ENCODE measurements around the gene UBA6. TPM values are rescaled to one million over a fixed set of nuclear protein-coding genes. Genes with fewer than 3 reads are reported as not detected.
A peak's percentile ranks its signal among the peaks of the same experiment; 100 is the strongest.

The UBA6 gene
- total and polyA plus RNA-seq, 2 donors (not counting 1 experiment from before 2014, with no cell fraction given): 22.8 to 64.0 TPM

DNA sequence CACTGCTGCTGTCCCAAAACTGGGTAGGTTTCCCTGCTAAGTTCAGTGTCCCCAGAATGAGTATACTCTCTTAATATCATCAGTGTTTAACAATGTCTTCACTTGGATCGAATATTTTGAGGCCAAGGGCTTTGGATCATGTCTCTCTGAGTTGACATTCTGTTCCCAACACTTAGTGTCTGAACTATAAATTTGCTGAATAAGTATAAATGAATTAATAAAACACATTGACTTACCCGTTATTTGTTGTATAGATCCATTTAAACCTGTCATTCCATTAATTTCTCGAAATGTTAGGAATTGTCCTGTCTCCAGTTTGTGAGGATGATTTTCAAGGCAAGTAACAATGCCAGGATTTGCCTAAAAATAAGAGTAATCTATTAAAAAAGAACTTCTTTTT lies 32.6 kb downstream of the UBA6 start:
- Histone ChIP-seq H3K36me3 (replicated peaks in 1 of 2; ENCODE audit: control extremely low read depth in 1 of 2, control insufficient read depth in 1 of 2, extremely low read depth in 1 of 2, insufficient read depth in 2 of 2, low read length in 1 of 2) (peaks cover 21 to 50% of the 10 kb centered on the region in 2 experiments), H4K20me1 (ENCODE audit: control insufficient read depth, insufficient read depth, low read length, poor library complexity, severe bottlenecking) (no peaks in the 10 kb centered on the region), H3K4me3 (ENCODE audit: control extremely low read depth in 1 of 5, extremely low read depth in 1 of 5, insufficient read depth in 1 of 5, low read depth in 2 of 5, low read length in 4 of 5) (no peak overlapping the region), H3K27ac (ENCODE audit: low read length in 2 of 2) (no peak overlapping the region), H3K9ac (ENCODE audit: low read length) (no peak overlapping the region), H3K4me1 (ENCODE audit: control insufficient read depth in 2 of 2, insufficient read depth in 2 of 2, low read length in 2 of 2) (no peaks in the 10 kb centered on the region), H3K9me3 (ENCODE audit: control extremely low read depth in 1 of 3, control insufficient read depth in 2 of 3, insufficient read depth in 1 of 3, low read length in 2 of 3) (peaks cover 0 to 3% (median 0%) of the 10 kb centered on the region in 3 donors), H2AFZ (ENCODE audit: insufficient read depth, low read depth, low read length, poor library complexity, severe bottlenecking) (no peak overlapping the region), H3K27me3 (replicated peaks in 1 of 4; ENCODE audit: control extremely low read depth in 1 of 4, control insufficient read depth in 3 of 4, insufficient read depth in 4 of 4, low read length in 3 of 4) (no peaks in the 10 kb centered on the region), H3K79me2 (ENCODE audit: control insufficient read depth, insufficient read depth, low read length) (no peaks in the 10 kb centered on the region), H3K4me2 (replicated peaks; ENCODE audit: low read depth, low read length, poor library complexity, severe bottlenecking) (no peak overlapping the region)
- intact Hi-C loops (cut with micrococcal nuclease): no loop called here
- ChIA-PET CTCF (no interaction called here), POLR2A (no interaction called here)
- DNase-seq: no peak
- H3K4me3 Mint-ChIP-seq: no peak overlapping the region
- H3K27ac Mint-ChIP-seq: no peak overlapping the region
- WGBS (ENCODE audit: insufficient coverage): no CpG with 5 or more reads among the region's 3 CpGs
- no peak for ATAC-seq (ENCODE audit: low read depth)
- TF ChIP-seq, protein P1, sequence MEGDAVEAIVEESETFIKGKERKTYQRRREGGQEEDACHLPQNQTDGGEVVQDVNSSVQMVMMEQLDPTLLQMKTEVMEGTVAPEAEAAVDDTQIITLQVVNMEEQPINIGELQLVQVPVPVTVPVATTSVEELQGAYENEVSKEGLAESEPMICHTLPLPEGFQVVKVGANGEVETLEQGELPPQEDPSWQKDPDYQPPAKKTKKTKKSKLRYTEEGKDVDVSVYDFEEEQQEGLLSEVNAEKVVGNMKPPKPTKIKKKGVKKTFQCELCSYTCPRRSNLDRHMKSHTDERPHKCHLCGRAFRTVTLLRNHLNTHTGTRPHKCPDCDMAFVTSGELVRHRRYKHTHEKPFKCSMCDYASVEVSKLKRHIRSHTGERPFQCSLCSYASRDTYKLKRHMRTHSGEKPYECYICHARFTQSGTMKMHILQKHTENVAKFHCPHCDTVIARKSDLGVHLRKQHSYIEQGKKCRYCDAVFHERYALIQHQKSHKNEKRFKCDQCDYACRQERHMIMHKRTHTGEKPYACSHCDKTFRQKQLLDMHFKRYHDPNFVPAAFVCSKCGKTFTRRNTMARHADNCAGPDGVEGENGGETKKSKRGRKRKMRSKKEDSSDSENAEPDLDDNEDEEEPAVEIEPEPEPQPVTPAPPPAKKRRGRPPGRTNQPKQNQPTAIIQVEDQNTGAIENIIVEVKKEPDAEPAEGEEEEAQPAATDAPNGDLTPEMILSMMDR (IDR thresholded peaks at IDR 0.05): no peak
- TF ChIP-seq EZH2 (IDR thresholded peaks at IDR 0.05; ENCODE audit: borderline replicate concordance, insufficient read depth, low read depth, low read length, poor library complexity, severe bottlenecking): no peak
- no peaks in the 10 kb centered on the region for H3K4me1 Mint-ChIP-seq
- no peaks in the 10 kb centered on the region for H3K27me3 Mint-ChIP-seq
- H3K9me3 Mint-ChIP-seq (ENCODE audit: insufficient read depth): no peaks in the 10 kb centered on the region

DNA sequence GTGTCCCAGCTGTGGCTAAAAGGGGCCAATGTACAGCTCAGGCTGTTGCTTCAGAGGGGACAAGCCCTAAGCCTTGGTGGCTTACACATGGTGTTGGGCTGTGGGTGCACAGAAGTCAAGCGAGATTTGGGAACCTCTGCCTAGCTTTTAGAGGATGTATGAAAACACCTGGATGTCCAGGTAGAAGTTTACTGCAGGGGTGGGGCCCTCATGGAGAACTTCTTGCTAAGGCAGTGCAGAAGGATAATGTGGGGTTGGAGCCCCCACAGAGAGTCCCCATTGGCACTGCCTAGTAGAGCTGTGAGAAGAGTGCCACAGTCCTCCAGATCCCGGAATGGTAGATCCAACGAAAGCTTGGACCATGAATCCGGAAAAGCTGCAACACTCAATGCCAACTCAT lies 40.5 kb downstream of the UBA6 start:
- peaks cover 20 to 40% of the 10 kb centered on the region in 2 experiments for H3K36me3 ChIP-seq (replicated peaks in 1 of 2; ENCODE audit: control extremely low read depth in 1 of 2, control insufficient read depth in 1 of 2, extremely low read depth in 1 of 2, insufficient read depth in 2 of 2, low read length in 1 of 2)

More for the DNA sequence above, 40.5 kb downstream of the UBA6 start:
- Histone ChIP-seq H3K4me3 (ENCODE audit: control extremely low read depth in 1 of 5, extremely low read depth in 1 of 5, insufficient read depth in 1 of 5, low read depth in 2 of 5, low read length in 4 of 5) (no peak overlapping the region), H3K79me2 (ENCODE audit: control insufficient read depth, insufficient read depth, low read length) (no peaks in the 10 kb centered on the region), H3K9me3 (ENCODE audit: control extremely low read depth in 1 of 3, control insufficient read depth in 2 of 3, insufficient read depth in 1 of 3, low read length in 2 of 3) (peaks cover 9 to 19% (median 9%) of the 10 kb centered on the region in 3 donors), H3K27ac (ENCODE audit: low read length in 2 of 2) (no peak overlapping the region), H3K9ac (ENCODE audit: low read length) (no peak overlapping the region), H3K27me3 (replicated peaks in 1 of 4; ENCODE audit: control extremely low read depth in 1 of 4, control insufficient read depth in 3 of 4, insufficient read depth in 4 of 4, low read length in 3 of 4) (no peaks in the 10 kb centered on the region), H4K20me1 (ENCODE audit: control insufficient read depth, insufficient read depth, low read length, poor library complexity, severe bottlenecking) (no peaks in the 10 kb centered on the region), H3K4me1 (ENCODE audit: control insufficient read depth in 2 of 2, insufficient read depth in 2 of 2, low read length in 2 of 2) (no peaks in the 10 kb centered on the region), H3K4me2 (replicated peaks; ENCODE audit: low read depth, low read length, poor library complexity, severe bottlenecking) (no peak overlapping the region), H2AFZ (ENCODE audit: insufficient read depth, low read depth, low read length, poor library complexity, severe bottlenecking) (no peak overlapping the region)
- POLR2A ChIA-PET: no interaction called here
- peaks cover 18% of the 10 kb centered on the region for H3K4me1 Mint-ChIP-seq
- CTCF ChIA-PET: interaction anchor here (0.8 kb wide), 1 partner anchor 8 kb away, joined by 3 read pairs; no protein-coding TSS in a partner anchor
- H3K9me3 Mint-ChIP-seq (ENCODE audit: insufficient read depth): peaks cover 14% of the 10 kb centered on the region
- H3K27me3 Mint-ChIP-seq: no peaks in the 10 kb centered on the region
- DNase-seq (peak; percentile 7), ATAC-seq (ENCODE audit: low read depth) (no peak)
- H3K27ac Mint-ChIP-seq: no peak overlapping the region
- H3K4me3 Mint-ChIP-seq: no peak overlapping the region
- 100% methylated on average over 4 of the region's 4 CpGs for WGBS (ENCODE audit: insufficient coverage)
- TF ChIP-seq EZH2 (IDR thresholded peaks at IDR 0.05; ENCODE audit: borderline replicate concordance, insufficient read depth, low read depth, low read length, poor library complexity, severe bottlenecking): no peak
- TF ChIP-seq, protein P1 (IDR thresholded peaks at IDR 0.05): no peak
- intact Hi-C loops (cut with micrococcal nuclease): no loop called here
